Panc1 (cell line): ENCODE results near the gene CIBAR2.

Source experiments
- POLR2AphosphoS5 ChIP-seq: IDR thresholded peaks from 2 replicates; pipeline ENCODE4 v1.6.1; 2012; ENCODE audit warnings: mild to moderate bottlenecking, low read depth, low read length, moderate library complexity
- TF ChIP-seq, protein P1 (sequence below), 2 experiments: IDR thresholded peaks; 2 replicates each; pipeline ENCODE4 v1.6.1; 2011 to 2012; ENCODE audit warnings: low read depth in 2 of 2, control low read depth in 1 of 2, low read length in 1 of 2, mild to moderate bottlenecking in 1 of 2, moderate library complexity in 1 of 2; ENCODE audit not compliant: insufficient read depth in 1 of 2

DNA sequence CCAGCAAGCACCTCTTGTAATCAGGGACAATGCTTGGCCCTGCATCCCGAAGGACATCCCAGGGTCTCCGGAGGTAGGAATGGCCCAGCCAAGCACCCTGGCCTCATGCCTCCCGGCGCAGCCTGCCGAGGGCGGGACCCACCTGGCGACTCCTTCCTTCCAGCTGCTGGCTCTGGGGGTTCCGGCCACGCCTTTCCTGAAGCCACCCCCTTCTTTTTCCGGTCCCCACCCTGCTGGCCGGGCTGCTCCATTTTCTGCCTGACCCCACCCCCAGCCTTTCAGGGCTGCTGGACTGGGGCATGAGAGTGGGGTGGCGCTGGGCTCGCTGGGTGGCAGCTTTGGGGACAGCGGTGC is 22.5 kb upstream of the CIBAR2 start:
- TF ChIP-seq, protein P1, sequence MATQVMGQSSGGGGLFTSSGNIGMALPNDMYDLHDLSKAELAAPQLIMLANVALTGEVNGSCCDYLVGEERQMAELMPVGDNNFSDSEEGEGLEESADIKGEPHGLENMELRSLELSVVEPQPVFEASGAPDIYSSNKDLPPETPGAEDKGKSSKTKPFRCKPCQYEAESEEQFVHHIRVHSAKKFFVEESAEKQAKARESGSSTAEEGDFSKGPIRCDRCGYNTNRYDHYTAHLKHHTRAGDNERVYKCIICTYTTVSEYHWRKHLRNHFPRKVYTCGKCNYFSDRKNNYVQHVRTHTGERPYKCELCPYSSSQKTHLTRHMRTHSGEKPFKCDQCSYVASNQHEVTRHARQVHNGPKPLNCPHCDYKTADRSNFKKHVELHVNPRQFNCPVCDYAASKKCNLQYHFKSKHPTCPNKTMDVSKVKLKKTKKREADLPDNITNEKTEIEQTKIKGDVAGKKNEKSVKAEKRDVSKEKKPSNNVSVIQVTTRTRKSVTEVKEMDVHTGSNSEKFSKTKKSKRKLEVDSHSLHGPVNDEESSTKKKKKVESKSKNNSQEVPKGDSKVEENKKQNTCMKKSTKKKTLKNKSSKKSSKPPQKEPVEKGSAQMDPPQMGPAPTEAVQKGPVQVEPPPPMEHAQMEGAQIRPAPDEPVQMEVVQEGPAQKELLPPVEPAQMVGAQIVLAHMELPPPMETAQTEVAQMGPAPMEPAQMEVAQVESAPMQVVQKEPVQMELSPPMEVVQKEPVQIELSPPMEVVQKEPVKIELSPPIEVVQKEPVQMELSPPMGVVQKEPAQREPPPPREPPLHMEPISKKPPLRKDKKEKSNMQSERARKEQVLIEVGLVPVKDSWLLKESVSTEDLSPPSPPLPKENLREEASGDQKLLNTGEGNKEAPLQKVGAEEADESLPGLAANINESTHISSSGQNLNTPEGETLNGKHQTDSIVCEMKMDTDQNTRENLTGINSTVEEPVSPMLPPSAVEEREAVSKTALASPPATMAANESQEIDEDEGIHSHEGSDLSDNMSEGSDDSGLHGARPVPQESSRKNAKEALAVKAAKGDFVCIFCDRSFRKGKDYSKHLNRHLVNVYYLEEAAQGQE (IDR thresholded peaks at IDR 0.05; ENCODE audit: insufficient read depth in 1 of 2, low read depth in 2 of 2, low read length in 1 of 2) = no peak
- no peak for TF ChIP-seq POLR2AphosphoS5
